A673 (cell line): Measurements from ENCODE around the gene GAREM1. TPM values are rescaled to one million over a fixed set of nuclear protein-coding genes. Genes with fewer than 3 reads are reported as not detected.

ENCODE experiments used
- BruUV-seq: library from RNA; stranded (reverse); fragments of 400-500 nt; replicated peaks from 2 replicates; lab custom pipeline; 2021; lab: Mats Ljungman, UMichigan
- CTCF ChIA-PET: fragments of 300-600 bp; sonication (Branson Sonifier 250); formaldehyde crosslinking; loops from one replicate; lab custom pipeline; 2022; ENCODE audit warnings: antibody characterized with exemption; lab: Charles Lee
- POLR2A ChIA-PET: fragments of 300-600 bp; sonication (Branson Sonifier 250); formaldehyde crosslinking; loops from one replicate; lab custom pipeline; 2022; ENCODE audit warnings: antibody characterized with exemption; ENCODE audit not compliant: low non-redundant PET; lab: Charles Lee
- DNase-seq: peaks from one replicate; pipeline ENCODE4 v3.0.0-alpha.2; 2015; ENCODE audit warnings: low spot score
- H3K27ac ChIP-seq: fragments of 200-600 bp; sonication (generic); 2 replicates; pipeline ENCODE4 v1.5.1; 2016; ENCODE audit warnings: mixed run types, low read depth, mild to moderate bottlenecking, mixed read lengths, antibody characterized with exemption, low read length; ENCODE audit not compliant: poor library complexity, severe bottlenecking
- H3K27me3 ChIP-seq: fragments of 200-600 bp; sonication (generic); replicated peaks from 2 replicates; pipeline ENCODE4 v1.6.1; 2017; ENCODE audit warnings: mixed run types, low read depth, mild to moderate bottlenecking, mixed read lengths, antibody characterized with exemption, low read length; ENCODE audit not compliant: insufficient read depth, poor library complexity
- H3K36me3 ChIP-seq: fragments of 200-600 bp; sonication (generic); 2 replicates; pipeline ENCODE4 v1.6.1; 2016; ENCODE audit warnings: mixed run types, mild to moderate bottlenecking, mixed read lengths, antibody characterized with exemption, low read length; ENCODE audit not compliant: insufficient read depth, poor library complexity, severe bottlenecking
- H3K4me1 ChIP-seq: fragments of 200-600 bp; sonication (generic); 2 replicates; pipeline ENCODE4 v1.6.1; 2017; ENCODE audit warnings: mixed run types, mild to moderate bottlenecking, mixed read lengths, antibody characterized with exemption, low read length; ENCODE audit not compliant: insufficient read depth, poor library complexity, severe bottlenecking
- H3K4me3 ChIP-seq: fragments of 200-600 bp; sonication (generic); 2 replicates; pipeline ENCODE4 v1.5.1; 2016; ENCODE audit warnings: low read depth, mixed run types, mild to moderate bottlenecking, mixed read lengths, low read length; ENCODE audit not compliant: poor library complexity, severe bottlenecking
- H3K9me3 ChIP-seq: fragments of 200-600 bp; sonication (generic); 2 replicates; pipeline ENCODE4 v1.6.1; 2016; ENCODE audit warnings: mixed run types, low read depth, mild to moderate bottlenecking, mixed read lengths, antibody characterized with exemption, low read length; ENCODE audit not compliant: poor library complexity, severe bottlenecking
- EZH2 ChIP-seq: fragments of 200-600 bp; sonication (generic); IDR thresholded peaks from 2 replicates; pipeline ENCODE4 v1.6.1; 2017; ENCODE audit warnings: borderline replicate concordance, low read depth, mild to moderate bottlenecking, mixed read lengths, antibody characterized with exemption, low read length; ENCODE audit not compliant: poor library complexity, severe bottlenecking
- intact Hi-C: fragments of 100-400 bp; cut with micrococcal nuclease; formaldehyde crosslinking; loops from one replicate; pipeline ENCODE4 v1.10.0; 2022; ENCODE audit not compliant: unreplicated experiment
- total RNA-seq: library from RNA; stranded (reverse); gene quantifications from 2 replicates; pipeline ENCODE4 v1.2.3, GENCODE V29; 2021
- TF ChIP-seq, protein P1 (sequence below): fragments of 300-800, 200-600 bp; sonication (generic); conservative IDR thresholded peaks from 2 replicates; pipeline ENCODE4 v1.5.1; 2017; ENCODE audit warnings: low read depth, mild to moderate bottlenecking, antibody characterized with exemption, low read length, moderate library complexity, mixed read lengths

GAREM1 gene
- total RNA-seq, 1 experiment from 2014 or later = 8.4 TPM

DNA sequence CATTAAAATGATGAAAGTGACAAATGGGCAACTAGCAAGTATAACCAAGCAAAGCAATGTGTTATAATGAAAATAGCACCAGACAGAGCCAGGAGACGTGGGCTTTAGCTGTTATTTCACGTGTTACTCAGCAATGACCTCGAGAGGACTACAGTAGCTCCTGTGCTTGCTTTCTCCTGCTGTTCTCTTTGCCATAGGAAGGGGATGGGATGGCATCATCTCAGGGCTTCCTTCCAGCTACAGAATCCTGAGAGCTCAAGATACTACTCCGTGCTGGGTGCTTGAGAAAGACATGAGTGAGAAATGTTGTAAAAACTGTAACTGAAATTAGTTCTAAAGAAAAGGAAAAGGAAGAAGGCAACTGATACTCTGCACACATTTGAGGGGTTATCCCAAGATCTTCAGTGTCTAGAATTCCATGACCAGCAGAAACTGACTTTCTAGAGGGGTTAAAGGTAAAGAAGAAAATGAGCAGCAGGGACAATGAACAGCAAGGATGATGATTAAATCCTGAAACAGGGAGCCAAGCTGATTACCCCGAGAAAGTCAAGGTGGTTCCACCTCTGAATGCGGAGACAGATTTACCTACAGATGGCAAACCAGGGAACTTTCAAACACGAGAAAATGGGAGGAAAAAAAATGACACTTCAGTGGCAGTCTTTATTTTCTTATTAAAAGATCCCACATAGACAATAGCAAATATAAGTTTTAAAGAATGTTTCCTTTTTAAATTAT, 33.4 kb downstream of the GAREM1 start:
- ChIA-PET CTCF (no interaction called here), POLR2A (no interaction called here)
- Histone ChIP-seq H3K4me3 (no peak overlapping the region), H3K27me3 (no peaks in the 10 kb centered on the region), H3K27ac (no peak overlapping the region), H3K9me3 (peaks cover under 1% of the 10 kb centered on the region), H3K4me1 (no peaks in the 10 kb centered on the region), H3K36me3 (no peaks in the 10 kb centered on the region)
- intact Hi-C loops = no loop called here
- DNase-seq = no peak
- TF ChIP-seq, protein P1, sequence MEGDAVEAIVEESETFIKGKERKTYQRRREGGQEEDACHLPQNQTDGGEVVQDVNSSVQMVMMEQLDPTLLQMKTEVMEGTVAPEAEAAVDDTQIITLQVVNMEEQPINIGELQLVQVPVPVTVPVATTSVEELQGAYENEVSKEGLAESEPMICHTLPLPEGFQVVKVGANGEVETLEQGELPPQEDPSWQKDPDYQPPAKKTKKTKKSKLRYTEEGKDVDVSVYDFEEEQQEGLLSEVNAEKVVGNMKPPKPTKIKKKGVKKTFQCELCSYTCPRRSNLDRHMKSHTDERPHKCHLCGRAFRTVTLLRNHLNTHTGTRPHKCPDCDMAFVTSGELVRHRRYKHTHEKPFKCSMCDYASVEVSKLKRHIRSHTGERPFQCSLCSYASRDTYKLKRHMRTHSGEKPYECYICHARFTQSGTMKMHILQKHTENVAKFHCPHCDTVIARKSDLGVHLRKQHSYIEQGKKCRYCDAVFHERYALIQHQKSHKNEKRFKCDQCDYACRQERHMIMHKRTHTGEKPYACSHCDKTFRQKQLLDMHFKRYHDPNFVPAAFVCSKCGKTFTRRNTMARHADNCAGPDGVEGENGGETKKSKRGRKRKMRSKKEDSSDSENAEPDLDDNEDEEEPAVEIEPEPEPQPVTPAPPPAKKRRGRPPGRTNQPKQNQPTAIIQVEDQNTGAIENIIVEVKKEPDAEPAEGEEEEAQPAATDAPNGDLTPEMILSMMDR = no peak
- TF ChIP-seq EZH2 = no peak
- BruUV-seq = no TSS peak

DNA sequence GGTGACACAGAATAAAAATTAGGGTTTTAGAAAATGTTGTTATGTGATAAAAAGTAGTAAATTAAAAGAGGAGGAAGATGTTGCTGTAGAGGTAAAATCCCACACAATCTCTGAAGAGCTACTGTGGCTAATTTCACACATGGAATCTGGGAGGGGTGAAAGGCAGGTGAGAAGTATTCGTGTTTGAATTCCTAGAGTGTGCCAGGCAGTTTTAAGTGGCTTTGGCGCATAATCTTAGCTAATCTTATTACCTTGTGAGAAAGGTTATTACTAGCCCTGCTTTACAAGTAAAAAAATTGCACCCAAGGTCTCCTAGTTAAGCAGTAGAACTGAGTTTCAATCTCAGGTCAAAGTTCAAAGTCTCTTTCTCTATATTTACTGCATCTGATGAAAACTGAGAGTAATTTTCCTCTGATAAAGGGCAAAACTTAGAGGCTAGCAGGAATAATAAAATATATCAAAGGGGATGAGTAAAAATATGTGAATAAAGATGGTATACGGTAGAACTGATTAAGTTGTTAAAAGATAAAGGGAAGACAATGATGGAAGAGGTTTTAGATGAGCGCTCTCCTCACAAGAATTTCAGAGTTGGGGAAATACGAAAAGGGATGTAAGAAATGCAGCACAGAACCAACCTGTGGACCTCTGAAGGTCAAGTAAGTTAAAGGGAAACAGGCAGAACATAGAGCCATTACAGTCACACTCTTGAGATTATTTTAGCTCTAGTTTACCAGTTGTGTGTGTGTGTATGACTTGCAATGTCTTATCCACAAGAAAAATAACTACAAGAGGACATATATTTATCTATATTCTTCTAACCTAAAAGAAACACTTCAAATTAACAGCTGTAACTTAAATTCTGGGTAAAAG, 34.8 kb downstream of the GAREM1 start:
- H3K9me3 ChIP-seq = peaks cover 7% of the 10 kb centered on the region
- no peak overlapping the region for H3K4me3 ChIP-seq
- no peak for TF ChIP-seq EZH2
- TF ChIP-seq, protein P1 = no peak
- POLR2A ChIA-PET = no interaction called here
- no peak for DNase-seq
- no peaks in the 10 kb centered on the region for H3K27me3 ChIP-seq
- no peaks in the 10 kb centered on the region for H3K36me3 ChIP-seq
- no peaks in the 10 kb centered on the region for H3K4me1 ChIP-seq
- CTCF ChIA-PET = no interaction called here
- H3K27ac ChIP-seq = no peak overlapping the region
- BruUV-seq = no TSS peak
- intact Hi-C loops = no loop called here

DNA sequence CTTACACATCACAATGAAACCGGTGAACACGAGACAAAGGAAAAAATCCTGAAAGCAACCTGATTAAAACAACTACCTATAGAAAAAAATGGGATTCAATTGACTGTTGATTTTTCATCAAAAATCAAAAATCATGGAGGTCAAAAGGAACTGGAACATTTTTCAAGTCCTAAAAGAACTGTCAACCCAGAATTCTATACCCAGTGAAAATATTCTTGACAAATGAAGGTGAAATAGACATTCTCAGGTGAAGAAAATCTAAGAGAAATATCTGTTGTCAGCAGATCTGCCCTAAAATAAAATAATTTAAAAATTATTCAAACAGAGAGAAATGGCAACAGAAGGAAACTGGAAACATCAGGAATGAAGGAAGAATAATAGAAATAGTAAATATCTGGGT, 38.9 kb downstream of the GAREM1 start:
- H3K36me3 ChIP-seq = no peaks in the 10 kb centered on the region
- DNase-seq = no peak
- H3K4me1 ChIP-seq = no peaks in the 10 kb centered on the region
- H3K4me3 ChIP-seq = no peak overlapping the region
- intact Hi-C loops = no loop called here
- TF ChIP-seq, protein P1 = no peak
- TF ChIP-seq EZH2 = no peak
- CTCF ChIA-PET = no interaction called here
- peaks cover 7% of the 10 kb centered on the region for H3K9me3 ChIP-seq
- BruUV-seq = no TSS peak
- H3K27ac ChIP-seq = no peak overlapping the region
- POLR2A ChIA-PET = no interaction called here
- no peaks in the 10 kb centered on the region for H3K27me3 ChIP-seq
